Astrocyte of the cerebellum (primary cell): ENCODE results near the gene CPOX.

ENCODE experiments used
- DNase-seq: peaks from one replicate; pipeline ENCODE4 v3.0.0-alpha.2; 2011; ENCODE audit warnings: low read depth
- H3K4me3 ChIP-seq: 2 replicates; pipeline ENCODE4 v1.5.1; 2011; ENCODE audit warnings: mild to moderate bottlenecking, low read depth, low read length, moderate library complexity
- CTCF ChIP-seq: IDR thresholded peaks from 2 replicates; pipeline ENCODE4 v1.5.1; 2012; ENCODE audit warnings: low read length, low read depth, moderate library complexity, mild to moderate bottlenecking; ENCODE audit errors: missing control alignments
- in situ Hi-C: cut with HindIII; loops from 2 replicates; pipeline ENCODE4 v1.10.0; 2017; ENCODE audit warnings: low sequenced_read_pairs

CPOX gene

GRCh38 chr3:98558100-98558827 lies 35.1 kb downstream of the CPOX start:
- no peak overlapping the region for H3K4me3 ChIP-seq
- DNase-seq, result no peak
- in situ Hi-C loops, result no loop called here
- no peak for TF ChIP-seq CTCF

- no peak overlapping the region for H3K4me3 ChIP-seq
- DNase-seq, result no peak
- in situ Hi-C loops, result no loop called here
- TF ChIP-seq CTCF, result no peak
Observed at GRCh38 chr3:98557324-98558010, 35.9 kb downstream of the CPOX start.

- in situ Hi-C loops, result no loop called here
- no peak for TF ChIP-seq CTCF
- H3K4me3 ChIP-seq, result no peak overlapping the region
- DNase-seq, result no peak
Observed at GRCh38 chr3:98556164-98557130, 37.0 kb downstream of the CPOX start.

- no peak overlapping the region for H3K4me3 ChIP-seq
- in situ Hi-C loops, result no loop called here
- no peak for TF ChIP-seq CTCF
Observed at GRCh38 chr3:98555025-98555379, 38.4 kb downstream of the CPOX start.

GRCh38 chr3:98554580-98554979 lies 38.8 kb downstream of the CPOX start:
- H3K4me3 ChIP-seq, result no peak overlapping the region
- no peak for DNase-seq
- in situ Hi-C loops, result no loop called here
- no peak for TF ChIP-seq CTCF

More at GRCh38 chr3:98555025-98555379, 38.4 kb downstream of the CPOX start:
- DNase-seq, result no peak

GRCh38 chr3:98553753-98554152 lies 39.7 kb downstream of the CPOX start:
- no peak overlapping the region for H3K4me3 ChIP-seq
- no peak for DNase-seq
- in situ Hi-C loops, result no loop called here
- TF ChIP-seq CTCF, result no peak
